ENCODE data around the gene TRIO. TPM values are rescaled to one million over a fixed set of nuclear protein-coding genes. Genes with fewer than 3 reads are reported as not detected.

Gene TRIO
- polyA plus RNA-seq, 3 donors: 1.7 to 45.8 (median 2.1) TPM

GRCh38 chr5:14401639-14402038 is 258.5 kb downstream of the TRIO start:
- intact Hi-C loops (cut with micrococcal nuclease): no loop called here
- Histone ChIP-seq H3K4me1 (ENCODE audit: control insufficient read depth in 1 of 2, insufficient read depth in 2 of 2, low read length in 2 of 2) (no peaks in the 10 kb centered on the region), H2AFZ (ENCODE audit: insufficient read depth, low read depth, low read length, poor library complexity, severe bottlenecking) (no peak overlapping the region), H3K9me3 (replicated peaks in 1 of 2; ENCODE audit: control insufficient read depth in 1 of 2, insufficient read depth in 1 of 2, low read length in 2 of 2) (no peaks in the 10 kb centered on the region), H3K27ac (ENCODE audit: low read depth in 1 of 2, low read length in 2 of 2) (no peak overlapping the region), H3K36me3 (replicated peaks in 1 of 2; ENCODE audit: control insufficient read depth in 1 of 2, insufficient read depth in 2 of 2, low read length in 2 of 2) (peaks cover 69 to 83% of the 10 kb centered on the region in 2 donors), H3K9ac (ENCODE audit: insufficient read depth, low read length, poor library complexity, severe bottlenecking) (no peak overlapping the region), H3K79me2 (ENCODE audit: insufficient read depth, low read length) (no peaks in the 10 kb centered on the region), H3K4me3 (replicated peaks in 1 of 3; ENCODE audit: low read depth in 2 of 3, low read length in 3 of 3) (no peak overlapping the region), H4K20me1 (ENCODE audit: insufficient read depth, low read length) (no peaks in the 10 kb centered on the region), H3K4me2 (replicated peaks; ENCODE audit: extremely low read depth, low read length, poor library complexity, severe bottlenecking) (no peak overlapping the region), H3K27me3 (ENCODE audit: control insufficient read depth in 2 of 2, insufficient read depth in 2 of 2, low read length in 2 of 2) (no peaks in the 10 kb centered on the region)
- Mint-ChIP-seq H3K27me3 (ENCODE audit: low read depth in 3 of 3) (peaks cover 0 to 3% (median 0%) of the 10 kb centered on the region in 3 donors), H3K36me3 (peaks cover 73 to 75% of the 10 kb centered on the region in 2 donors), H3K4me1 (no peaks in the 10 kb centered on the region), H3K4me3 (no peak overlapping the region), H3K9me3 (peaks cover 0 to 5% (median 0%) of the 10 kb centered on the region in 7 donors), H3K27ac (no peak overlapping the region)
- no peak for DNase-seq
- TF ChIP-seq CTCF (IDR thresholded peaks at IDR 0.05): no peak
- 100% methylated on average over 2 of the region's 3 CpGs for WGBS (ENCODE audit: insufficient coverage)

GRCh38 chr5:14402424-14402823 is 259.3 kb downstream of the TRIO start:
- no peak overlapping the region for H3K4me2 ChIP-seq (replicated peaks; ENCODE audit: extremely low read depth, low read length, poor library complexity, severe bottlenecking)
- H3K9ac ChIP-seq (ENCODE audit: insufficient read depth, low read length, poor library complexity, severe bottlenecking): no peak overlapping the region
- peaks cover 69 to 83% of the 10 kb centered on the region in 2 donors for H3K36me3 ChIP-seq (replicated peaks in 1 of 2; ENCODE audit: control insufficient read depth in 1 of 2, insufficient read depth in 2 of 2, low read length in 2 of 2)
- Mint-ChIP-seq H3K27ac (no peak overlapping the region), H3K27me3 (ENCODE audit: low read depth in 3 of 3) (peaks cover 0 to 3% (median 0%) of the 10 kb centered on the region in 3 donors), H3K4me1 (no peaks in the 10 kb centered on the region), H3K36me3 (peaks cover 73 to 76% of the 10 kb centered on the region in 2 donors), H3K9me3 (peaks cover 0 to 5% (median 0%) of the 10 kb centered on the region in 7 donors), H3K4me3 (no peak overlapping the region)
- no peaks in the 10 kb centered on the region for H4K20me1 ChIP-seq (ENCODE audit: insufficient read depth, low read length)
- TF ChIP-seq CTCF (IDR thresholded peaks at IDR 0.05): no peak
- no peaks in the 10 kb centered on the region for H3K9me3 ChIP-seq (replicated peaks in 1 of 2; ENCODE audit: control insufficient read depth in 1 of 2, insufficient read depth in 1 of 2, low read length in 2 of 2)
- H3K79me2 ChIP-seq (ENCODE audit: insufficient read depth, low read length): no peaks in the 10 kb centered on the region
- no peaks in the 10 kb centered on the region for H3K4me1 ChIP-seq (ENCODE audit: control insufficient read depth in 1 of 2, insufficient read depth in 2 of 2, low read length in 2 of 2)
- no peak for DNase-seq
- intact Hi-C loops (cut with micrococcal nuclease): no loop called here
- 97% methylated on average over 6 of the region's 6 CpGs for WGBS (ENCODE audit: insufficient coverage)
- H3K27ac ChIP-seq (ENCODE audit: low read depth in 1 of 2, low read length in 2 of 2): no peak overlapping the region
- H3K27me3 ChIP-seq (ENCODE audit: control insufficient read depth in 2 of 2, insufficient read depth in 2 of 2, low read length in 2 of 2): no peaks in the 10 kb centered on the region
- no peak overlapping the region for H2AFZ ChIP-seq (ENCODE audit: insufficient read depth, low read depth, low read length, poor library complexity, severe bottlenecking)
- H3K4me3 ChIP-seq (replicated peaks in 1 of 3; ENCODE audit: low read depth in 2 of 3, low read length in 3 of 3): no peak overlapping the region

All from CD14-positive monocyte (primary cell).